ENCODE results near the gene ZDHHC11B. TPM values are rescaled to one million over a fixed set of nuclear protein-coding genes. Genes with fewer than 3 reads are reported as not detected.
"Not testable (repeated sequence)": the region's sequence is repeated elsewhere in the genome, so short reads cannot be mapped to it uniquely, and the experiment has no call there.

The ZDHHC11B gene
- total RNA-seq, 4 donors from 2014 or later, result 0.24 to 1.2 (median 0.71) TPM

GRCh38 chr5:801472-801871 lies 16.9 kb upstream of the ZDHHC11B start:
- H3K9me3 ChIP-seq, result no peaks in the 10 kb centered on the region
- H3K4me1 ChIP-seq, result no peaks in the 10 kb centered on the region
- H3K27ac ChIP-seq, result no peak overlapping the region
- H3K36me3 ChIP-seq, result no peaks in the 10 kb centered on the region
- ATAC-seq, result no peak
- H3K27me3 ChIP-seq, result no peaks in the 10 kb centered on the region
- no peak for DNase-seq
- in situ Hi-C loops (cut with MboI; ENCODE audit: low sequenced_read_pairs in 4 of 4), result no loop called here
- TF ChIP-seq POLR2A (IDR thresholded peaks at IDR 0.05) (no peak), CTCF (IDR thresholded peaks at IDR 0.05 in 4 of 5, conservative IDR thresholded peaks at IDR 0.05 in 1 of 5) (no peak)
- no peak overlapping the region for H3K4me3 ChIP-seq
- intact Hi-C loops (cut with DNase I; ENCODE audit: low total_unique reads), result no loop called here

- H3K36me3 ChIP-seq; H3K9me3 ChIP-seq; intact Hi-C loops (cut with DNase I; ENCODE audit: low total_unique reads); DNase-seq; ATAC-seq; in situ Hi-C loops (cut with MboI; ENCODE audit: low sequenced_read_pairs in 4 of 4); H3K4me3 ChIP-seq; H3K4me1 ChIP-seq; H3K27ac ChIP-seq; H3K27me3 ChIP-seq: not testable (repeated sequence)
Measured at GRCh38 chr5:801055-801454, 16.5 kb upstream of the ZDHHC11B start.

GRCh38 chr5:798505-799138 lies 14.1 kb upstream of the ZDHHC11B start:
- H3K4me3 ChIP-seq; H3K27me3 ChIP-seq; H3K27ac ChIP-seq; H3K4me1 ChIP-seq; intact Hi-C loops (cut with DNase I; ENCODE audit: low total_unique reads); ATAC-seq; H3K9me3 ChIP-seq; in situ Hi-C loops (cut with MboI; ENCODE audit: low sequenced_read_pairs in 4 of 4); H3K36me3 ChIP-seq; DNase-seq: not testable (repeated sequence)

- intact Hi-C loops (cut with DNase I; ENCODE audit: low total_unique reads); H3K27ac ChIP-seq; H3K4me1 ChIP-seq; H3K27me3 ChIP-seq; in situ Hi-C loops (cut with MboI; ENCODE audit: low sequenced_read_pairs in 4 of 4); H3K4me3 ChIP-seq; H3K36me3 ChIP-seq; DNase-seq; H3K9me3 ChIP-seq; ATAC-seq: not testable (repeated sequence)
Measured at GRCh38 chr5:797986-798385, 13.5 kb upstream of the ZDHHC11B start.

- ATAC-seq; H3K9me3 ChIP-seq; H3K36me3 ChIP-seq; H3K4me1 ChIP-seq; H3K4me3 ChIP-seq; H3K27me3 ChIP-seq; DNase-seq; intact Hi-C loops (cut with DNase I; ENCODE audit: low total_unique reads); H3K27ac ChIP-seq; in situ Hi-C loops (cut with MboI; ENCODE audit: low sequenced_read_pairs in 4 of 4): not testable (repeated sequence)
Measured at GRCh38 chr5:795873-796272, 11.3 kb upstream of the ZDHHC11B start.

- H3K36me3 ChIP-seq; H3K4me3 ChIP-seq; in situ Hi-C loops (cut with MboI; ENCODE audit: low sequenced_read_pairs in 4 of 4); H3K27me3 ChIP-seq; H3K4me1 ChIP-seq; intact Hi-C loops (cut with DNase I; ENCODE audit: low total_unique reads); H3K9me3 ChIP-seq; ATAC-seq; H3K27ac ChIP-seq; DNase-seq: not testable (repeated sequence)
Measured at GRCh38 chr5:794948-795347, 10.4 kb upstream of the ZDHHC11B start.

GRCh38 chr5:788703-789102 lies 4.2 kb upstream of the ZDHHC11B start:
- H3K27ac ChIP-seq; intact Hi-C loops (cut with DNase I; ENCODE audit: low total_unique reads); H3K36me3 ChIP-seq; H3K9me3 ChIP-seq; ATAC-seq; H3K27me3 ChIP-seq; in situ Hi-C loops (cut with MboI; ENCODE audit: low sequenced_read_pairs in 4 of 4); H3K4me1 ChIP-seq; H3K4me3 ChIP-seq; DNase-seq: not testable (repeated sequence)

- intact Hi-C loops (cut with DNase I; ENCODE audit: low total_unique reads); H3K27me3 ChIP-seq; H3K4me3 ChIP-seq; ATAC-seq; DNase-seq; H3K27ac ChIP-seq; in situ Hi-C loops (cut with MboI; ENCODE audit: low sequenced_read_pairs in 4 of 4); H3K36me3 ChIP-seq; H3K9me3 ChIP-seq: not testable (repeated sequence)
- H3K4me1 ChIP-seq, result peaks cover 0 to 12% of the 10 kb centered on the region in 2 donors
Measured at GRCh38 chr5:787857-788233, 3.3 kb upstream of the ZDHHC11B start.

- peaks cover 0 to 12% of the 10 kb centered on the region in 2 donors for H3K4me1 ChIP-seq
- H3K36me3 ChIP-seq; H3K9me3 ChIP-seq; ATAC-seq; H3K4me3 ChIP-seq; H3K27ac ChIP-seq; in situ Hi-C loops (cut with MboI; ENCODE audit: low sequenced_read_pairs in 4 of 4); H3K27me3 ChIP-seq; DNase-seq; intact Hi-C loops (cut with DNase I; ENCODE audit: low total_unique reads): not testable (repeated sequence)
Measured at GRCh38 chr5:787224-787856, 2.8 kb upstream of the ZDHHC11B start.

- ATAC-seq, result peak; percentile 16
- intact Hi-C loops (cut with DNase I; ENCODE audit: low total_unique reads), result loop anchor here (2.0 kb wide), 1 partner anchor 108 kb away; the partner anchor contains the start of genes BRD9 and TRIP13
- H3K9me3 ChIP-seq; in situ Hi-C loops (cut with MboI; ENCODE audit: low sequenced_read_pairs in 4 of 4); DNase-seq; H3K27me3 ChIP-seq; H3K36me3 ChIP-seq: not testable (repeated sequence)
- Histone ChIP-seq H3K4me3 (peak overlapping the region; percentile 65 to 100 (median 90)), H3K4me1 (peaks cover 0 to 12% of the 10 kb centered on the region in 2 donors), H3K27ac (peak overlapping the region in 3 of 4 donors; percentile 69 to 86 (median 78))
Measured at GRCh38 chr5:785181-785705, 714 bp upstream of the ZDHHC11B start.

All from gastrocnemius medialis (tissue), 4 donors.